Body of pancreas (tissue), 4 donors: ENCODE results near the gene ARID3A.

Experiments
- POLR2A ChIP-seq, 3 donors: fragments of 450-650 bp; IDR thresholded peaks; one replicate each; pipeline ENCODE4 v1.6.1; 2016; ENCODE audit warnings: antibody characterized with exemption in 3 of 3, mild to moderate bottlenecking in 2 of 3
- TF ChIP-seq, protein P1 (sequence below), 7 experiments: fragments of 450-650 bp in 4 of 7; fragments of 200-600 bp in 3 of 7; sonication (generic) in 3 of 7; IDR thresholded peaks; one replicate each; pipeline ENCODE4 v1.5.1; 2016 to 2019; ENCODE audit warnings: antibody characterized with exemption in 7 of 7

DNA sequence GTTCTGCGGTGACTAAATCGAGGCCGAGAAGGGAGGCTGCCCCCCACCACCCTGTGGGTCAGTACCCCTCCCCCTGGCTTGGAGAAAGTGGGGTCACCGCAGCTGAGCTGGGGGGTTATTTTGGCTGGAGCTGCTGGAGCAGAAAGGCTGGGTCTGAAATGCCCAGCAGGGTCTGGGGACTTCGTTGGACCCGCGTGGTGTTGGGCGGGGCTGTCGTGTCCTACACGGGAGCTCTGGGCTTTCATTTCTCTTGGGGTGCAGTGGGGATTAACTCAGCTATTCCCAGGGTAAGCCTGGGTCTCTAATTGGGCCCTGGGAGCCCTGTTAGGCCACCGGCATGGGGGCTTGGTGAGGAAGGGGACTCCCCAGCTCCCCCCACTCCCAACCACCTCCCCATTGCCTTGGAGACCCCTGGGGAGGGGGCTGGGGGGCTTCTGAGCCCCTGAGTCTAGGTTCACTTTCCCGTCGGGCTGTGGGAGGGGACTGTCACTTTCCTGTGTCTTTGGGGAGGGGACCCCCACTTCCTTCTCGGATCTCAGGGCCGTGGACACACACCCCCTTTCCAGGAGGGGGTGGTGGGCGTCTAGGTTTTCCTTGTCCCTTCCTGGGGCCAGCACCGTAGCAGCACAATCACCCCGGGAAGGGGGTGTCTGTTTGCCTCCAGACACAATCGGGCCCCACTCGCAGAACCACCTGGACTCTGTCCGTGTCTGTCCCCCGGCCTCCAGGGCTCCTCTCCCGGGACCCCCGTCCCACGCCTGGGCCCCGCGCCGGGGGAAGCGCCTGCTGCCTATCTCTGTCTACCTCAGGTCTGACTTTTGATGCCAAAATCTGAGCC lies 48.1 kb downstream of the ARID3A start:
- TF ChIP-seq, protein P1, sequence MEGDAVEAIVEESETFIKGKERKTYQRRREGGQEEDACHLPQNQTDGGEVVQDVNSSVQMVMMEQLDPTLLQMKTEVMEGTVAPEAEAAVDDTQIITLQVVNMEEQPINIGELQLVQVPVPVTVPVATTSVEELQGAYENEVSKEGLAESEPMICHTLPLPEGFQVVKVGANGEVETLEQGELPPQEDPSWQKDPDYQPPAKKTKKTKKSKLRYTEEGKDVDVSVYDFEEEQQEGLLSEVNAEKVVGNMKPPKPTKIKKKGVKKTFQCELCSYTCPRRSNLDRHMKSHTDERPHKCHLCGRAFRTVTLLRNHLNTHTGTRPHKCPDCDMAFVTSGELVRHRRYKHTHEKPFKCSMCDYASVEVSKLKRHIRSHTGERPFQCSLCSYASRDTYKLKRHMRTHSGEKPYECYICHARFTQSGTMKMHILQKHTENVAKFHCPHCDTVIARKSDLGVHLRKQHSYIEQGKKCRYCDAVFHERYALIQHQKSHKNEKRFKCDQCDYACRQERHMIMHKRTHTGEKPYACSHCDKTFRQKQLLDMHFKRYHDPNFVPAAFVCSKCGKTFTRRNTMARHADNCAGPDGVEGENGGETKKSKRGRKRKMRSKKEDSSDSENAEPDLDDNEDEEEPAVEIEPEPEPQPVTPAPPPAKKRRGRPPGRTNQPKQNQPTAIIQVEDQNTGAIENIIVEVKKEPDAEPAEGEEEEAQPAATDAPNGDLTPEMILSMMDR (IDR thresholded peaks at IDR 0.05) = no peak
- TF ChIP-seq POLR2A (IDR thresholded peaks at IDR 0.05) = no peak
